GM19438 (cell line): ENCODE data around the gene CXCL9.
"Not testable (repeated sequence)": the region's sequence is repeated elsewhere in the genome, so short reads cannot be mapped to it uniquely, and the experiment has no call there.

Experiments
- ATAC-seq: cut with Tn5 transposase; IDR thresholded peaks from one replicate; pipeline ENCODE4 v1.9.1; 2021; ENCODE audit warnings: low read depth; ENCODE audit not compliant: unreplicated experiment

Gene CXCL9

GRCh38 chr4:76007089-76007862, at the start of gene CXCL9:
TSS of gene CXCL9 (minus strand) at chr4:76007509. CDS start at chr4:76007449, 60 bp downstream.
- no peak for ATAC-seq

GRCh38 chr4:76055421-76055820, 48.1 kb upstream of the CXCL9 start:
- ATAC-seq, result no peak

DNA sequence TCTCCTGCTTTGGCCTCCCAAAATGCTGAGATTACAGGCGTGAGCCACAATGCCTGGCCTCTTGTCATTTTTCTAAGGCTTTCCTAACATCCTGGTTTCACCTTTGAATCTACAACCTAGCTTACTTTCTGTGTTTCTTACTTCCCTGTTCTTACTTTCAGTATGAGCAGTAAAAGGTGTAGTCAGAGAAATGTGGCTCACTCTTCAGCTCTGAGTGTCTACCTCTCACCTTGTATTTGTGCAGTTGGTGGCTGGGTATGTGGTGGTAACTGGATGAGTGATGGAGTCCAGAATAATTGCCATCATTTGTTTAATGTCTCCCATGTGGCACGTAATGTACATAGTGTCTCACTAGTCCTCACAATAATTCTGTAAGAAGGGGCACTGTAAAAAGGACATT, 47.7 kb upstream of the CXCL9 start:
- ATAC-seq, result peak; percentile 97

DNA sequence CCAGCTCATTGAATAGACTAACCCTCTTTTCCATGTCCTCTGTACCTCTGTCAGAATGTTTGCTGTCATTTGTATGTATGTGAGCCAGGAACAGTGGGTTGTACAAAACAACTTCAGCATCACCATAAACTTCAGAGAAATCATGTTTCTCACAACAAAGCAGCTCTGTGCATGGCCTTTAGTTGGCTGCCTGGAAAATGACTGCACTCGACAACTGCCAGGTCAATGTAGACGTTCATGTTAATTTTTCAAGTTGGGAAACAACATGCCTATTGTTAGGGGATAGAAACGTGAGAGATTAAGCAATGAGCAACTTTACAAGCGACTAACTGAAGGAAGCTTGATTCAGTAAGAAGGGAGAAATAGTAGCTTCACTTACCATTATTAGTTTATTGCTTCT, 46.4 kb upstream of the CXCL9 start:
- ATAC-seq, result no peak

DNA sequence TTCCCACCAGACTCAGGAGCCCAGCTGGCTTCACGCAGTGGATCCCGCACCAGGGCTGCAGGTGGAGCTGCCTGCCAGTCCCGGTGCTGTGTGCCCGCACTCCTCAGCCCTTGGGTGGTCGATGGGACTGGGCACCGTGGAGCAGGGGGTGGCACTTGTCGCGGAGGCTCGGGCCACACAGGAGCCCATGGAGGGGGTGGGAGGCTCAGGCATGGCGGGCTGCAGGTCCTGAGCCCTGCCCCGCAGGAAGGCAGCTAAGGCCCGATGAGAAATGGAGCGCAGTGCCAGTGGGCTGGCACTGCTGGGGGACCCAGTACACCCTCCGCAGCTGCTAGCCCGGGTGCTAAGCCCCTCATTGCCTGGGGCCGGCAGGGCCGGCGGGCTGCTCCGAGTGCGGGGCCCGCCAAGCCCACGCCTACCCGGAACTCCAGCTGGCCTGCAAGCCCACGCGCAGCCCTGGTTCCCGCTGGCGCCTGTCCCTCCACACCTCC, 43.3 kb upstream of the CXCL9 start:
- ATAC-seq, result not testable (repeated sequence)

GRCh38 chr4:76049860-76050416, 42.6 kb upstream of the CXCL9 start:
- not testable (repeated sequence) for ATAC-seq

DNA sequence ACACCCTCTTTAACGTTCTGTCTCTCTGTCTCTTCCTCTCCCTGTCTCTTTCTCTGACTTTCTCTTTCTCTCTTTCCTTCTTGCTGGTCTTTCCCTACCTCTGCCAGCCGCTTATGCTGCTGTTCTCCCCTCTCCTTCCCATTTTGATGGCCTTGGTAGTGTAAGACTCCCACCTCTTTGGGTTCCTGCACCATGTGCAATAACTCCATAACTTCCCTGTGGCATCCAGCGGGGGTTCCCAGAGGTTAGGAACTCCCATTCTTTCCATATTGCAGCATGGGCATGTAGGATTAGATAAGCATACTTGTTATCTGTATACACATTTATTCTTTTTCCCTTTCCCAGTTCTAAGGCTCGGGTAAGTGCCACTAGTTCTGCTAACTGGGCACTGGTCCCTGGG, 37.4 kb upstream of the CXCL9 start:
- not testable (repeated sequence) for ATAC-seq

- ATAC-seq, result not testable (repeated sequence)
Measured at GRCh38 chr4:76043306-76043705, 36.0 kb upstream of the CXCL9 start.

DNA sequence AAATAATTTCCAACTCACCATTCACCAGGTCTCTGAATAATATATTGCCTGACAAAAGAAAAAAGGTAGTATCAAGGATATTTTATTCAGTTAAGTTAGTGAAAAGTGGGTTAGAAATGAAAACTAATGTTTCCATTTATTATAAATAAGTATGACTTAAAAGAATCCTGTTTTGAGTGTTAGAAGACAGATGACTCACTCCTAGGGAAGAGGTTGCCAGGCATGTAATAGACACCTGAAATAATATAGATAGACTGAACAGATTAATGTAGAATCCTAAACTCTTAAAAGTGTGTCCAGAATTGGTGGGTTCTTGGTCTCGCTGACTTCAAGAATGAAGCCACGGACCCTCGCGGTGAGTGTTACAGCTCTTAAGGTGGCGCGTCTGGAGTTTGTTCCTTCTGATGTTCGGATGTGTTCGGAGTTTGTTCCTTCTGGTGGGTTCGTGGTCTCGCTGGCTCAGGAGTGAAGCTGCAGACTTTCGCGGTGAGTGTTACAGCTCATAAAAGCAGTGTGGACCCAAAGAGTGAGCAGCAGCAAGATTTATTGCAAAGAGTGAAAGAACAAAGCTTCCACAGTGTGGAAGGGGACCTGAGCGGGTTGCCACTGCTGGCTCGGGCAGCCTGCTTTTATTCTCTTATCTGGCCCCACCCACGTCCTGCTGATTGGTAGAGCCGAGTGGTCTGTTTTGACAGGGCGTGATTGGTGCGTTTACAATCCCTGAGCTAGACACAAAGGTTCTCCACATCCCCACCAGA, 35.1 kb upstream of the CXCL9 start:
- not testable (repeated sequence) for ATAC-seq

GRCh38 chr4:76036855-76037254, 29.5 kb upstream of the CXCL9 start:
- ATAC-seq, result no peak

- no peak for ATAC-seq
Measured at GRCh38 chr4:76035799-76036380, 28.6 kb upstream of the CXCL9 start, which contains the start of gene CXCL11. TSS of gene CXCL11 (minus strand) at chr4:76036070. CDS start at chr4:76035987, 83 bp downstream.

DNA sequence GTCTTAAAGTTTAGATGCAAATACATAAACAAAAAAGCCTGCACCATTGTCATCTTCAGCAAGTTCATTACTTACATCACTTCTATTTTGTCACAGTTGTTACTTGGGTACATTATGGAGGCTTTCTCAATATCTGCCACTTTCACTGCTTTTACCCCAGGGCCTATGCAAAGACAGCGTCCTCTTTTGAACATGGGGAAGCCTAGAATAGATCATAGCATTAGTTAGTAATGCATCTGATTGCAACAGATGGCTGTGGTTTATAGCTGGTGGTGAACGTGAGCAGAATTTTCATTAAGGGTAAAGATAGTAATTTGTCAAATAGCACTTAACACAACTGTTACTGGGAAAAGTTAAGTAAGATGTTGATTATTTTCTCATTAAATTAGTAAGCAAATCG, 27.8 kb upstream of the CXCL9 start:
- ATAC-seq, result no peak

- ATAC-seq, result no peak
Measured at GRCh38 chr4:76029300-76029699, 22.0 kb upstream of the CXCL9 start.

GRCh38 chr4:76028350-76028765, 21.0 kb upstream of the CXCL9 start:
- ATAC-seq, result no peak

GRCh38 chr4:76024065-76024464, 16.8 kb upstream of the CXCL9 start:
- no peak for ATAC-seq

DNA sequence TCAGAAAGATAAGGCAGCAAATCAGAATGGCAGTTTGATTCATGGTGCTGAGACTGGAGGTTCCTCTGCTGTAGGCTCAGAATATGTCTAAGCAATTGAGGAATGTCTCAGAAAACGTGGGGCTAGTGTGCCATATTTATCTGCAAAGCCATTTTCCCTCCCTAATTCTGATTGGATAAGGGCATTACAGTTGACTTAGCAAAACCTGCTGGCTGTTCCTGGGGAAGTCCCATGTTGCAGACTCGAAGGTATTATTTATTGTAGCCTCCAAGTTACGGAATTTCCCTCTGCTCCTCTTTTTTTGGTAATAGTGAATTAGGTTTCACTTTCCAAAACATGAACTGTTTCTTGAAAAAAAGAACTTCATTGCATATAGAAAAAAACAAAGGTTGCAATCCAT, 16.1 kb upstream of the CXCL9 start, which contains the start of gene CXCL10:
Gene CXCL10 (minus strand): TSS at position 109 of the 400 bp plus-strand sequence. CDS start 66 bp downstream, at position 43.
- no peak for ATAC-seq

DNA sequence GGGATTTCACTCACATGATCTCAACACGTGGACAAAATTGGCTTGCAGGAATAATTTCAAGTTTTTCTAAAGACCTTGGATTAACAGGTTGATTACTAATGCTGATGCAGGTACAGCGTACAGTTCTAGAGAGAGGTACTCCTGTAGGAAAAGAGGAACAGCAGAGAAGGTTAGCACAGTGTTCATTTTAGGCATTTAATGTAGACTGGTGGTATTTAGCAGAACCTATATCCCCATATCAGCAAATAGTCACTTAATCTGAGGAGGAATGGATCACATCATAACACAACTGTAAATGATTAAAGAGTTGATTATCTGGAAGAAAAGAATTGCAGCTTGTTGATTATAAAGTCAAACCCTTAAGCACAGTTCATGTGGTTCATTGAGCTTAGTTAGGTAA, 15.4 kb upstream of the CXCL9 start:
- no peak for ATAC-seq

DNA sequence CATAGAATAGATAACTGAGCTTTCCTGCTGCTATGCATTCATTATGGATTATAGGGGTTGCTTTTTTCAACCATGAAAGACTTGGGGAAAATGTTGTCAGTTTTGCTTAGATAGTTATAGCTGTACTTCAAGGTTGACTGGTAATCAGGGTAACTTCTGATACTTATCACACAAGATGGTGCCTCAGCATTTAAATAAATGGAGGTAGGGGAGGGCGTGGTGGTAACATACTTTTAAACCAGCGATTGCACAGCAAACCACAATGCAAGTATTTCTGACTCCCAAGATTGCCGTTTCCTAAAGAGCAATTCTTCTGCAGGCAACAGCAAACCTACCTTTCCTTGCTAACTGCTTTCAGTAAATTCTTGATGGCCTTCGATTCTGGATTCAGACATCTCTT, 14.7 kb upstream of the CXCL9 start:
- ATAC-seq, result no peak

DNA sequence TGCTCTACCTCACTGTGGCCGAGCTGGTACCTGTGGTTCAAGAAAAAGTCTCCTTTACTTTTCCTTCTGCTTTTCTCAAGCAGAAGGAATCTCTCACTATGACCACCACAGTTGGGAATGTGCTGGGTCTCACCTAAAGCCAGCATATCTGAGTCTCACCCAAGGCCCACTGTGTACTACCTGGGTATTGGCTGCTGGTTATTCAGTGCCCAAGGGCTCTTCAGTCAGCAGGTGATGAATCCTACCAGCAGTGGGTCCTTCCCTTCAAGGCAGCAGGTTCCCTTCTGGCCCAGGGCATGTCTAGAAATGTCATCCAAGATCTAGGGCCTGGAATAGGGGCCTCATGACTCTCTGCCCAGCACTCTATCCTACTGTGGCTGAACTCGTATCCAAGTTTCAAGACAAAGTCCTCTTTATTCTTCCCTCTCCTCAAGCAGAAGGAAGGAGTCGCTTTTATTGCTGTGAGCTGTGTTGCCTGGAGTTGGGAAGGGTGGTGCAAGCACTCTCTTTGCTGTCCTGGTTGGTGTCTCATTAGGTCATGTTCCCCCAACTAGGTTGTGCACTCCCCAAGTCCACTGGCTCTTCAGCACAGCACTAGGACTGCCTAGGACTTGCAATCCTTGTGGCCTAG, 9.9 kb upstream of the CXCL9 start:
- no peak for ATAC-seq

GRCh38 chr4:76016393-76016792, 9.1 kb upstream of the CXCL9 start:
- peak; percentile 81 for ATAC-seq
